ENCODE measurements around the gene INPP4B.

DNA sequence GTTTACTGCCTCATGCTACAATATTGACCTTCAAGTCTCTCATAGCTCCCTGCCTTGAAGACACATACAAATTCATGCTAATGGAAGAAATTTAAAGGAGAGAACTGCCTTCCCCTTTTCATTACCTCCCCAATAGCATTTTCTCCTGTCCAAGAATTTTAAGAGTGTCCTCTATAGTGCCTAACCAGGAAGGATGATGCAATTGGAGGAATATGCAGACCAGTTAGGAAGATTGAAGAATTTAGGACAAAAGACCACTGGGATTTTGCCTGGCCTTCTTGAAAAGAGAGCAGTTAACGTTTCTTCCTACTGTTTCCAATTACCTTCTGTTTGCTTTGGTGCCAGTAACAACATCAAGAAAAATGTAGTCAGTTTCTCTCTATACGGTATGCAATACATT is 443.9 kb downstream of the INPP4B start:
- TF ChIP-seq EZH2 (IDR thresholded peaks at IDR 0.05; ENCODE audit: insufficient read depth, poor library complexity, severe bottlenecking) (no peak), EZH2phosphoT487 (IDR thresholded peaks at IDR 0.05; ENCODE audit: insufficient read depth, low read depth) (no peak)

All from GM23248 (cell line).